ENCODE data around the gene EEFSEC.

Gene EEFSEC

DNA sequence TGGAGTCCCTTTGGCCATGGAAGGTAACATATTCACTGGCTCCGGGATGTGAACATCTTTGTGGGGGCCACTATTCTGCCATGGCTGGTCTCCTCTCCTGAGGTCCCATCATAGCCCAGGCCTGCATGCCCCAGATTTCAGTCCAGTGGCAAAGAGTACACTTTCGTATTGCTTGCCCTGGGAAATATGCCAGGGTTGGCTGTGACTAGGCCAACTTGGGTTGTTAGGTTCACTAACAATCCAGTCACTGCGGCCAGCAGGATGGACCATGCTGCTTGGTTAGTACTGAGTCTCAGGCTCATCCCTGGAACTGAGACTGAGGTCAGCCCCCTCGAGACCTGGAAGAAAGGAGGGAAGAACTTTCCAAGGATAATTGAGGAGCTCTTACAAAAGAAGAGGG is 9.8 kb upstream of the EEFSEC start:
- H3K4me3 ChIP-seq (ENCODE audit: control insufficient read depth, low read depth, low read length) = no peak overlapping the region
- no peak for DNase-seq (ENCODE audit: low read depth)
- TF ChIP-seq, protein P1, sequence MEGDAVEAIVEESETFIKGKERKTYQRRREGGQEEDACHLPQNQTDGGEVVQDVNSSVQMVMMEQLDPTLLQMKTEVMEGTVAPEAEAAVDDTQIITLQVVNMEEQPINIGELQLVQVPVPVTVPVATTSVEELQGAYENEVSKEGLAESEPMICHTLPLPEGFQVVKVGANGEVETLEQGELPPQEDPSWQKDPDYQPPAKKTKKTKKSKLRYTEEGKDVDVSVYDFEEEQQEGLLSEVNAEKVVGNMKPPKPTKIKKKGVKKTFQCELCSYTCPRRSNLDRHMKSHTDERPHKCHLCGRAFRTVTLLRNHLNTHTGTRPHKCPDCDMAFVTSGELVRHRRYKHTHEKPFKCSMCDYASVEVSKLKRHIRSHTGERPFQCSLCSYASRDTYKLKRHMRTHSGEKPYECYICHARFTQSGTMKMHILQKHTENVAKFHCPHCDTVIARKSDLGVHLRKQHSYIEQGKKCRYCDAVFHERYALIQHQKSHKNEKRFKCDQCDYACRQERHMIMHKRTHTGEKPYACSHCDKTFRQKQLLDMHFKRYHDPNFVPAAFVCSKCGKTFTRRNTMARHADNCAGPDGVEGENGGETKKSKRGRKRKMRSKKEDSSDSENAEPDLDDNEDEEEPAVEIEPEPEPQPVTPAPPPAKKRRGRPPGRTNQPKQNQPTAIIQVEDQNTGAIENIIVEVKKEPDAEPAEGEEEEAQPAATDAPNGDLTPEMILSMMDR (IDR thresholded peaks at IDR 0.05; ENCODE audit: control insufficient read depth, insufficient read depth, low read depth, low read length, missing control alignments) = no peak

DNA sequence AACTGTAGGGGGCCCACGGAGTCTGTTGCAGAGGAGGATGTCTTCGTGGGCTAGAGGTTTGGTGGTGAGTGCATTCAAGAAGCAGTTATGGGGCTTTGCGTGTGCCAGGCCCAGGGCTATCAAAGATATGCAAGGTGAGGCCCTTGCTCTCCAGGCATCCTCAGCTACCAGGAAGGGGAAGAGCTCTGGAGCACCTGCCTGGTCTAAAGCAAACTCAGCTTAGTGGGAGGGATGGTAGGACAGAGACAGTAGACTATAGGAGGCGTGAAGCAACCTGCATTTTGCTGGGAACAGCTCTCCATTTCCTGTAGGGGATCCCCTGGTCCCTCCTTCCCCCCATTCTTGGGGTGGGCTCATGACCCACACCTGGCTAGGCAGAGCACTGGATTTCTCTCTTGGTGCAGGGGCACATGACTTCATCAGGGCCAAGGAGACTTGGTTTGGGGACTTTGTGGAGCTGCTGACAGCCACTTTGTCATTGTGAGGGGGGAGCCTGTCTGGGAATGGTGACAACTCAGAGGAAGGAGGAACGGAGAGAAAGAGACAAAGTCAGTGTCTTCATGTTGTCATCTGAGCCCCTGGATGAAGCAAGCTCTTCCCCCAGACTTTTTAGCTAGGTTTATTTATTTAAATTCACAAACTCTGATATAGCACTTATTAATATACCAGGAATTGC is 8.6 kb upstream of the EEFSEC start:
- no peak overlapping the region for H3K4me3 ChIP-seq (ENCODE audit: control insufficient read depth, low read depth, low read length)
- TF ChIP-seq, protein P1 (IDR thresholded peaks at IDR 0.05; ENCODE audit: control insufficient read depth, insufficient read depth, low read depth, low read length, missing control alignments) = no peak
- no peak for DNase-seq (ENCODE audit: low read depth)

DNA sequence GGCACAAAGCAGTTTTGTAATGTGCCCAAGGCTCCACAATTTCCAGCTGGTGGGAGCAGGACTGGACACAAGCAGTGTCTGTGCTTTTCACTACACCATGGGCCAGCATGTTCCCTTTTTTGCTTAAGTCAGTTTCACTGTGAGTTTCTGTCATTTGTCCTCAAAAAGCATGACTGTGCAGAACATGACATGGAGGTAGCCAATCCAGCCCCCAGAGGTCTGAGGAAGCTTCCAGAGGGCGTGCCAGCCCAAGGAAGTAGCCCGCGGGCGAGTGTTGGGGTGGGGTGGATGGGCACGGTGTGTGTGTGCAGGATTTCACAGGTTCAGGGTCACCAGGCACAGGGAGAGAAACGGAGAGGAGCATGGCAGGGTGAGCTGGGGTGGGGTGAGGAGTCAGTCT is 8.0 kb upstream of the EEFSEC start:
- H3K4me3 ChIP-seq (ENCODE audit: control insufficient read depth, low read depth, low read length) = no peak overlapping the region
- TF ChIP-seq, protein P1 (IDR thresholded peaks at IDR 0.05; ENCODE audit: control insufficient read depth, insufficient read depth, low read depth, low read length, missing control alignments) = no peak
- no peak for DNase-seq (ENCODE audit: low read depth)

DNA sequence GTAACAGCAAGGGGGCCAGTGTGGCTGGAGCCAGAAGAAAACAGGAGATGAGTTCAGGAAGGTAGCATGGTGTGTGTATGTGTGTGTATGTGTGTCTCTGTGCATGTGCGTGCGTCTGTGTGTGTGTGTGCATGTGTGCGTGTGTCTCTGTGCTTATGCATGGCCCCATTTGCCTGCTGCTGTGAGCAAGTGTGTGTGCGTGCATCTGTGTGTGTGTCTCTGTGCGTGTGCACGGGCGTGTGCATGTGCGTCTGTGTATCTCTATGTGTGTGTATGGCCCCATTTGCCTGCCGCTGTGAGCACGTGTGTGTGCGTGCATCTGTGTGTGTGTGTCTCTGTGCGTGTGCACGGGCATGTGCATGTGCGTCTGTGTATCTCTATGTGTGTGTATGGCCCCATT is 7.1 kb upstream of the EEFSEC start:
- H3K4me3 ChIP-seq (ENCODE audit: control insufficient read depth, low read depth, low read length) = no peak overlapping the region
- TF ChIP-seq, protein P1 (IDR thresholded peaks at IDR 0.05; ENCODE audit: control insufficient read depth, insufficient read depth, low read depth, low read length, missing control alignments) = no peak
- no peak for DNase-seq (ENCODE audit: low read depth)

DNA sequence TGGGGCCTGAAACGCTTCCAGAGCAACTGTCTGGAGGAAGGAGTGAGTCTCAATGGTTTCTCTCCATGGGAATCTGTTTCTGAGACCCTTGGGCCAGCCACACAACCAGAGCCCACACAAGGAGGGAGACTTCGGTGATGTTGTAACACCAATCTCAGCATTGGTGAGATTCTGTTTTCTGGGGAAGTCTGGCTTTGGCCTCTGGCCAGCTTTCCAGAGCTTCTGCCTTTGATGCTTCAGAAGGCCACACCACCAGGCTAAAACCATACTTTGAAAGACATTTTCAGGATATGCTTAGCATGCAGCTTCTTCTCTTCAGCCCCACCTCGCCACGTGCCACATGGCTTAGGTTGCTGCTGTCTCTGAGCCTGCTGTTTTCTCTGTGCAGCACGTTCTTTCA is 3.6 kb upstream of the EEFSEC start:
- TF ChIP-seq, protein P1 (IDR thresholded peaks at IDR 0.05; ENCODE audit: control insufficient read depth, insufficient read depth, low read depth, low read length, missing control alignments) = no peak
- DNase-seq (ENCODE audit: low read depth) = no peak
- no peak overlapping the region for H3K4me3 ChIP-seq (ENCODE audit: control insufficient read depth, low read depth, low read length)

DNA sequence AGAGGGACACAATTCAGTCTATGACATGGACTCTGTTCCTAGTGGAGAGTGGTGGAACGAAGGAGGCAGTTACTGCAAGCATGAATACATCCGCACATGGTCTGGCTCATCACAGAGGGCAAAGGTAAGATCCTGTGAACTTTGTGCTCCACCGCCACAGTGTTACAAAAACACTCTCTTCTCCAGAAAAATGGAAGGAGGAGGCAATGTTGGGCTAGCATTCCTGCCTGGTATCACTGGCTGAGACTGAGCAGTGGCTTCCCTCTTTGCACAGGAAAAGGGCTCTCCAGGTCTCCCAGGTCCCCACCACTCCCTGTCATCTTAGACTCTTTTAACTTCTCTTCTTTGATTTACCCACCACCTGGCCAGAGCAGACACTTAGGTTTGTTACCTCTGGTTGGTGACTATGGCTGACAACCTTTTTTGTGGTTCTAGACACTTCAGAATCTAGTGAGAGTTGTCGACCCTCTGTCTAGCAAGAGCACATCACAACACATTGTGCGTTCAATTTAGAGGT is 1.5 kb upstream of the EEFSEC start:
- no peak overlapping the region for H3K4me3 ChIP-seq (ENCODE audit: control insufficient read depth, low read depth, low read length)
- TF ChIP-seq, protein P1 (IDR thresholded peaks at IDR 0.05; ENCODE audit: control insufficient read depth, insufficient read depth, low read depth, low read length, missing control alignments) = no peak
- DNase-seq (ENCODE audit: low read depth) = no peak

Data from AG09309 (cell line).